ENCODE results near the gene ANKDD1B.
"Not testable (repeated sequence)": the region's sequence is repeated elsewhere in the genome, so short reads cannot be mapped to it uniquely, and the experiment has no call there.

ANKDD1B gene

GRCh38 chr5:75685141-75685540, 73.9 kb downstream of the ANKDD1B start:
- H3K4me3 ChIP-seq (ENCODE audit: low read length): no peak overlapping the region
- no peak for DNase-seq (ENCODE audit: low read depth, low spot score)

GRCh38 chr5:75686480-75686879, 75.2 kb downstream of the ANKDD1B start:
- DNase-seq (ENCODE audit: low read depth, low spot score): no peak
- no peak overlapping the region for H3K4me3 ChIP-seq (ENCODE audit: low read length)

GRCh38 chr5:75690669-75691068, 79.4 kb downstream of the ANKDD1B start:
- DNase-seq (ENCODE audit: low read depth, low spot score): no peak
- H3K4me3 ChIP-seq (ENCODE audit: low read length): no peak overlapping the region

DNA sequence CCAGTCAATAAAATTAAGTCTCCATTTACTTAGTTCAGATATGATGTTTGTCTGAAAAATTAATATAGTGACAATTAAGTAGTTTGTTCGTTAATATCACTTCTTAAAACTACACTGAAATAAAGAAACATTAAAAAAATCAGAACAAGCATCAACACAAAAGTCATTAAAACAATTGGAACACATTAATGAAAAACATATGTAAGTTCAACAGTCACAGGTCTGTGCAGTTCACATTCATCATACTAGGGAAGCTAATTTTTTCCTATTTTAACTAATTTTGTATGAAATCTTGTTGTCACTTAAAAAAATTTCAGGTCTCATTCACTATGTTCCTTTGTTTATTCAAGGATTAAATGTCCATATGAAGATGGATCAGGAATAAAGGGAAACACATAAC, 83.5 kb downstream of the ANKDD1B start:
- no peak for DNase-seq (ENCODE audit: low read depth, low spot score)
- H3K4me3 ChIP-seq (ENCODE audit: low read length): no peak overlapping the region

- H3K4me3 ChIP-seq (ENCODE audit: low read length); DNase-seq (ENCODE audit: low read depth, low spot score): not testable (repeated sequence)
Measured at GRCh38 chr5:75695472-75696351, 84.5 kb downstream of the ANKDD1B start.

- no peak overlapping the region for H3K4me3 ChIP-seq (ENCODE audit: low read length)
- no peak for DNase-seq (ENCODE audit: low read depth, low spot score)
Measured at GRCh38 chr5:75701856-75702255, 90.6 kb downstream of the ANKDD1B start.

GRCh38 chr5:75706016-75706415, 94.8 kb downstream of the ANKDD1B start:
- DNase-seq (ENCODE audit: low read depth, low spot score): no peak
- no peak overlapping the region for H3K4me3 ChIP-seq (ENCODE audit: low read length)

DNA sequence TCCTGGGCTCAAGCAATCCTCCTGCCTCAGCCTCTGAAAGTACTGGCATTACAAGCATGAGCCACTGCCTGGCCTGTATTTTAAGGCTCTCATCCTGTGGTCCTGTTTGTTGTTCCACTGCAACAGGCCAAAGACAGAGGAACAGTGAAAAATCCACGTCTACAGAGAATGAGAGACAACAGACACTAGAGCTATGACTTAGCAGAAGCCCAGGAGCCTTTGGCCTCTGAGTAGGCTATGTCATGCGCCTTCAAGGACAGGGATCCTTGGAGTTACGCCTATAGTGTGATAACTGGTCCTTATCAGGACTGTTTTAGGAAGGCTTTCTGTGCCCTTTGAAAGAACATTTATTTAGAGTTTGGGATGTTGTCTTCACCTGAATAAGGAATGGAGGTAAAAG, 95.5 kb downstream of the ANKDD1B start:
- H3K4me3 ChIP-seq (ENCODE audit: low read length): no peak overlapping the region
- no peak for DNase-seq (ENCODE audit: low read depth, low spot score)

GRCh38 chr5:75707911-75708509, 96.8 kb downstream of the ANKDD1B start:
- H3K4me3 ChIP-seq (ENCODE audit: low read length): no peak overlapping the region
- no peak for DNase-seq (ENCODE audit: low read depth, low spot score)

GRCh38 chr5:75710637-75711036, 99.4 kb downstream of the ANKDD1B start:
- H3K4me3 ChIP-seq (ENCODE audit: low read length): no peak overlapping the region
- DNase-seq (ENCODE audit: low read depth, low spot score): no peak

DNA sequence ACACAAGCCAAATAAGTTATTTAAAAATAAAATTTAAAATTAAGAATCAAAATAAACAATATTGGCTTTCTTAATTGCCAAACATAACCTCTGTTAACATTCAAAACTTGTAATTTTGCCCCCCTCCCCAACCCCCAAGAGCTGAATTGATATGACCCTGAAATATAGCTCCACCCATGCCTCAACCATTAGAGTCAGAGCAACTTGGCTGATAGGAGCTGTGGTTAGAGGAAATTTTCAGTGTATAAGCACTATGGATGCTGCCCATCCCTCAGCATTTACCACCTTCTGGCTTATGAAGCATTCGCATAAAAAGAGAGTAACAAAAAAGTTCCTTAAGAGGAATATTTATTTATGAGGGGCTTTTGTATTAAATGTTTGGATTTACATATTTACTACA, 99.9 kb downstream of the ANKDD1B start:
- no peak for DNase-seq (ENCODE audit: low read depth, low spot score)
- no peak overlapping the region for H3K4me3 ChIP-seq (ENCODE audit: low read length)

DNA sequence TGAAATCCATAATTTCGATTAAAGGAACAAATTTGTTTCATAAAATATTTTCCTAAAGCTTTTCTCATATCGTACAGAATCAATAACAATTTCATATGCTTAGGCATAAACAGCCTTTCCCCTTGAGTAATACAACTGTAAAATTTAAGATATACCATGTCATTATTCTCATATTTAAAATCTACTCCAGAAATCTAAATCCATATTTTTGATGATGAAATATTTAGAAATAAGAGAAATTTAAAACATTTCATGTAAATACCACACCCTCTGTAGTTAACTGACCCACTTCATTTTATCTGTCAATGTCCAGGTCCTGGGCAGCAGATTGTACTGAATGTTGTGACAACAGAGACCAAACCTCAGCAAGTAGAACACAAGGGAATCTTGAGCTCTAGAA, 100.8 kb downstream of the ANKDD1B start:
- DNase-seq (ENCODE audit: low read depth, low spot score): no peak
- H3K4me3 ChIP-seq (ENCODE audit: low read length): no peak overlapping the region

DNA sequence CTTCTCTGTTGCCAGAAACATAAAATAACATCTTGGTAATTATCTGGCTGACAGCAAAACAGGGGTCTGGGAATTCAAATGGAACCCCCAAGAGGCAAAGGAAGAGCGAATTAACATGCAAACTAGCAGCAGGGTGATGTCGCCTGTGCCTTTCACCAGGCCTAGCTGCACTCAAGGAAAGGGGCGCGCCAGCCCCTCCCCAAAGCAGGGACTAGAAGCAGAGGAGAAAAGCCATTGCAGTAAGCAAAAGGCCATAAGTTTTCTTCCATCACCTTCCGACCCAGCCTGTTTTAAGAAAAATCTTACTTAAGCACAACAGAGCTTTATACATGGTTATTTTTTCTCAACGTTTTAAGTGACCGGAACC, 105.4 kb downstream of the ANKDD1B start:
- H3K4me3 ChIP-seq (ENCODE audit: low read length): peak overlapping the region; percentile 89
- DNase-seq (ENCODE audit: low read depth, low spot score): no peak

DNA sequence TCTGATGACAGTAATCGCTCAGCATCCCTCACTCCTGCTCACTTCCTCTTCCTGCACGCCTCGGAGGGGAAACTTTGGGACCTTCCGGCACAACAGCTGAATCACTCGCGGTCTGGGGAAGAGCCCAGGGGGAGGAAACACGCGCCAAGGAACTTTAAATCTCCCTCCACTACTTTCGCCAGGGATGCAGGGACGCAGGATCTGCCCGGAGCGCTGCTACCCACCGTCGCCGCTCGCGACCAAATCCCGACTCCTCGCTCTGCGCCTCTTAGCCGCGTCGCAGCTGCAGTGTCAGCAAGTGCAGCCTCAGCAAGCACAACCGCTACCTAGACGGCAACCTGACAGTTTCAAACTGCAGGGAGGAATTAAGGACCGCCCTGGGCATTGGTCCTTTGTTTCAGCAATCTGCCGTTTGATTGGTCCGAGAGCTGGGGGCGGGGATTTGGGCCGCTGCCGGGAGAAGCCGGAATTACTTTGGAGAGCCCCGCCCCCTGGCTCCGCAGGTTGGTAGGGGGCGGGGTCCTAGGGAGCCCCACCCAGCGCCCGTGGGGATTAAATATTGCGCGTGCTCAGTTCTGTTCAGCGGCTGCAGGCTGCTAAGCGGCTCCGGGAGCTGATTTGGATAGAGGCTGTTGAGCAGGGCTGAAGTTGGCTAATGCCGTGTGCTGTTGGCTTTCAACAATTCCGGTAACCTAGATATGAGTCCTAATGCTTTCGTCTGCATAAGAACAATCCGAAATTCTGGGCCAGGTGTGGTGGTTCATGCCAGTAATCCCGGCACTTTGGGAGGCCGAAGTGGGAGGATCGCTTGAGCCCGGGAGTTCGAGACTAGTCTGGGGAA, 106.0 kb downstream of the ANKDD1B start, which contains the start of gene POC5:
Gene POC5, minus strand, starts transcription at position 356 of the 841 bp plus-strand sequence. CDS start 4,500 bp downstream, outside the sequence.
- peak within 1 kb of the TSS; percentile 89 for H3K4me3 ChIP-seq (ENCODE audit: low read length)
- peak; percentile 98 for DNase-seq (ENCODE audit: low read depth, low spot score)

DNA sequence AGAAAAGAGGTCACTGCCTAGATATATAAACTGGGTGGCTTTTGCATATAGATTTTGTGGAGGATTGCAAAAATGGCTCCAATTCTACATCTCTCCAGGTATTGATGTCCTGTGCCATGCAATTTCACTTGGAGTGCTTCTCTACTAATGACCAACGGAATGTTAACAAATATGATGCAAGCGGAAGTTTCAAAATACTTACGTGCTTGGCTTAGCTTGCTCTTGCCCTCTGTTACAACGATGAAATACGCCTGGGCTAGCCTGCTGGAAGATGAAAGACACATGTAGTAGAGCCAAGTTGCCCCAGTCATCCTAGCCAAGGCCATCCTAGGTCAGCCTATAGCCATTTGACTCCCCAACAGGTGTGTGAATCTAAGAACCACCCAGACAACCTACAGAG, 109.6 kb downstream of the ANKDD1B start:
- H3K4me3 ChIP-seq (ENCODE audit: low read length): no peak overlapping the region
- no peak for DNase-seq (ENCODE audit: low read depth, low spot score)
